DLD1 (cell line): Measurements from ENCODE around the gene PI4K2B.
"Not testable (repeated sequence)": the region's sequence is repeated elsewhere in the genome, so short reads cannot be mapped to it uniquely, and the experiment has no call there.

Source experiments
- in situ Hi-C: cut with HindIII; loops from 2 replicates; pipeline ENCODE4 v1.10.0; 2017; ENCODE audit warnings: low sequenced_read_pairs

PI4K2B gene

DNA sequence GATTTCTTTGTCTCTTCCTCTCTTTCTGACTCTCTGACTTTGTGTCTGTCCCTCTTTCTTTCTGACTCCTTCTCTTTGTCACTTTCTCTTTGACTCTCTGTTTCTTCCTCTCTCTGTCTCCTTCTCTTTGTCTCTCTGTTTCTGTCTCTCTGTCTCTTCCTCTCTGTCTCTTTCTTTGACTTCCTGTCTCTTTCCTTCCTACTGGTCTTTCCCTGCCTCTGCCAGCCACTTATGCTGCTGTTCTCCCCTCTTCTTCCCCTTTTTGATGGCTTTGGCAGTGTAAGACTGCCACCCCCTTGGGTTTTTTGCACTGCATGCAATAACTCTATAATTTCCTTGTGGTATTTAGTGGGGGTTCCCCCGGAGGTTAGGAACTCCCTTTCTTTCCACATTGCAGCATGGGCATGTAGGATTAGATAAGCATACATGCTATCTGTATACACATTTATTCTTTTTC lies 6.9 kb downstream of the PI4K2B start:
- in situ Hi-C loops: not testable (repeated sequence)

DNA sequence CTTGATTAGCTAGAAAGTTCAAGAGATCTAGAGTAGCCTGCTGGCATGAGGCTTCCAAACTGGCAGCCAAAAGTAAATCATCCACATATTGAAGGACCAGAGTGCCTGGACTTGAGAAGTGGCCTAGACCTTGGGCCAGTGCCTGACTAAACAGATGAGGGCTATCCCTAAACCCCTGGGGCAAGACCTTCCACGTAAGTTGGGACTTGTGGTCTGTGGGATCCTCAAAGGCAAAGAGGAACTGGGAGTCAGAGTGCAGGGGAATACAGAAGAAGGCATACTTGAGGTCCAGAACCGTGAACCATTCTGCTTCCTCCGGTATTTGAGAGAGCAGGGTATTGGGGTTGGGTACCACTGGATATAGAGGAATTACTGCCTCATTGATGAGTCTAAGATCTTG lies 8.4 kb downstream of the PI4K2B start:
- in situ Hi-C loops: not testable (repeated sequence)

DNA sequence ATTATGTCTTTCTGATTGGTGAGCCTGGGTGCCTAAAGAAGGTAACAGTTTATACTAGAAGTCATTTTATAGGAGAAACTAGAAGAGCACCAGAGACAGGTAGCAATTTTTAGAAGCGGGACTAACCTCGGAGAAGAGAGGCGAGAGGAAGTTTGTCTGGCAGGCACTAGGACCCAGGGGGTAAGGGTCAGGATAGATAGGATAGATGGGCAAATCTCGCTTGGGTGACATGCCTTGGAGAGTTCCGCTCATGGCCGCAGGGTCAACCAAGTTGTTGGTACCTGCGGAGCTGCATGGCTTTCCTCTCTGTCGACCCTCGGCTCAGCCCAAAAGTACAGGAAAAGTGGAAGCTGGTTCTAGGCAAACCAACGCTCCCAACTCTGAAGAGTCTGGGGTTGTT lies 11.3 kb downstream of the PI4K2B start:
- in situ Hi-C loops: no loop called here

DNA sequence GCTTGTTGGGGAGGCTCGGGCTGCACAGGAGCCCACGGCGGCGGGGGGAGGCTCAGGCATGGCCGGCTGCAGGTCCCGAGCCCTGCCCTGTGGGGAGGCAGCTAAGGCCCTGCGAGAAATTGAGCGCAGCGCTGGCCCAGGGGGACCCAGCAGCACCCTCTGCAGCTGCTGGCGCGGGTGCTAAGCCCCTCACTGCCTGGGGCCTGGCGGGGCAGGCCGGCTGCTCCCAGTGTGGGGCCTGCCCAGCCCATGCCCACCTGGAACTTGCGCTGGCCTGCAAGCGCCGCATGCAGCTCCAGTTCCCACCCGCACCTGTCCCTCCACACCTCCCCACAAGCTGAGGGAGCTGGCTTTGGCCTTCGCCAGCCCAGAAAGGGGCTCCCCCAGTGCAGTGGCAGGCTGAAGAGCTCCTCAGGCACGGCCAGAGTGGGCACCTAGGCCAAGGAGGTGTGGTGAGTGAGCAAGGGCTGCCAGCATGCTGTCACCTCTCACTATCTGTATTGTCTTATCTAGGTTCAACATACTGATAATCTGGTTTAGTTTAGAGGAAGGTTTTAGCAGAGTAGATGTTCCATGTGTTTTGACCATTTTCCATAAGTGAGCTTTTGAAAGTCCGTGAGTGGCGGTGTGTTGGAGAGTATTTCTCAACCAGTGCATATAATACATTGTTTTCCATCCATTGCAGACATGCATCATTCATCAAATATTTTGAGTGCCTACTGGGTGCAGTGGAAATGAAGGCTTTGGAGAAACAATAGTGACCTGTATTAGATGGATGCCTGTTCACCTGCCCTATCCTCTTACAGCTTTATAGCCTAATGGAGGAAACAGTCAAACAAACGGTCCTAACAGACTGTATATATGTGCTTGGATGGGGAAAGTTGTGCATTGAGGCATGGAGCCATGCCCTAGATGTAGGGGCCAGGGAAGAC lies 13.1 kb downstream of the PI4K2B start:
- in situ Hi-C loops: no loop called here

DNA sequence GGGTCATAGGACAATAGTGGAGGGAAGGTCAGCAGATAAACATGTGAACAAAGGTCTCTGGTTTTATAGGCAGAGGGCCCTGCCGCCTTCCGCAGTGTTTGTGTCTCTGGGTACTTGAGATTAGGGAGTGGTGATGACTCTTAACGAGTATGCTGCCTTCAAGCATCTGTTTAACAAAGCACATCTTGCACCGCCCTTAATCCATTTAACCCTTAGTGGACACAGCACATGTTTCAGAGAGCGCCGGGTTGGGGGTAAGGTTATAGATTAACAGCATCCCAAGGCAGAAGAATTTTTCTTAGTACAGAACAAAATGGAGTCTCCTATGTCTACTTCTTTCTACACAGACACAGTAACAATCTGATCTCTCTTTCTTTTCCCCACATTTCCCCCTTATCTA lies 15.0 kb downstream of the PI4K2B start:
- in situ Hi-C loops: not testable (repeated sequence)

DNA sequence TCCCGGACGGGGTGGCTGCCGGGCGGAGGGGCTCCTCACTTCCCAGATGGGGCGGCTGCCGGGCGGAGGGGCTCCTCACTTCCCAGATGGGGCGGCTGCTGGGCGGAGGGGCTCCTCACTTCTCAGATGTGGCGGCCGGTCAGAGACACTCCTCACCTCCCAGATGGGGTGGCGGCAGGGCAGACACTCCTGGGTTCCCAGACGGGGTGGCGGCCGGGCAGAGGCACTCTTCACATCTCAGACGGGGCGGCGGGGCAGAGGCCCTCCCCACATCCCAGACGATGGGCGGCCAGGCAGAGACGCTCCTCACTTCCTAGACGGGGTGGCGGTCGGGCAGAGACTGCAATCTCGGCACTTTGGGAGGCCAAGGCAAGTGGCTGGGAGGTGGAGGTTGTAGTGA lies 15.7 kb downstream of the PI4K2B start:
- in situ Hi-C loops: not testable (repeated sequence)

DNA sequence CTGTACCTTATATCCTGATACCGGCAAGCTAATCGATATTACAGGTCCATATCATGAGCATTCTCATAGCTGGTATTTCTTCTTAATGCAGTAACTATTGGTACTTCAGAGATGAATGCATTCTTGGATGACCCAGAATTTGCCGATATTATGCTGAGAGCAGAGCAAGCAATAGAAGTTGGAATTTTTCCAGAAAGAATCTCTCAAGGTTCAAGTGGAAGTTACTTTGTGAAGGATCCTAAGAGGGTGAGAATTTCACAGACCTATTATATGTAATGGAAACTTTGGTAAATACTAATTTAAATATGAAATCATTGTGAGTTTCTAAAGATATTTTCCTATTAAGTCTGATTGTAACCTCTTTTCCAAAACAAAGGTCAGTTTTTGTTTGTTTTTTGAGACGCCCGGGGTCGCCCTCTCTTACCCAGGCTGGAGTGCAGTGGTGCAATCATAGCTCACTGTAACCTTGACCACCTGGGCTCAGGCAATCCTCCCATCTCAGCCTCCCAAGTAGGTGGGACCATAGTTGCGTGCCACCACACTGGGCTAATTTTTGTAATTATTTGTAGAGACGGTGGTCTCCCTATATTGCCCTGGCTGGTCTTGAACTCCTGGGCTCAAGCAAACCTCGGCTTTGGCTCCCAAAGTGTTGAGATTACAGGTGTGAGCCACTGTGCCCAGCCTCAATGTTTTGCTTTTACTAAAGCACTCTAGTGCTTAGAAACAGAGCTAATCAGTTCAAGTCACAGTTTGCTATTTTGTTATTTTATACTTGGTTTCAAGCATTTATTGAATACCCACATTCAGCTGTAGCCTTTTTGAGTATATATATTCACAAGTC lies 18.6 kb downstream of the PI4K2B start:
- in situ Hi-C loops: no loop called here

DNA sequence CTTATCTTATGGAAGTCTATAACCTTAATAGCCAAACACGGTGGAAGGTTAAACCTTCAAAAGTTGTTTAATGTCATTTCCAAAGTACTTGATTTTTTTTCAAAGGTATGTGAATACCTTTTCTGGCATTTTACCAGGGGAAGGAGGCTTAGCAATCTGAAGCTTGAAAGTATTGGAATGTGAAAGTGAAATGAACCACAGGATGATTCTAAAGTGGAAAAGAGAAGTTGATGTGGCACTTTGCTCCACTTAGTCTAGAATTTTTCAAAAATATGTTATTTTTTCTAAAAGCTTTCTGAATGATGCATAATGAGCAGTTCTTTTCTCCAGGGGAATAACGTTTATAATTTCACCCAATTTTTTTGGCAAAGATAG lies 19.2 kb downstream of the PI4K2B start:
- in situ Hi-C loops: no loop called here

DNA sequence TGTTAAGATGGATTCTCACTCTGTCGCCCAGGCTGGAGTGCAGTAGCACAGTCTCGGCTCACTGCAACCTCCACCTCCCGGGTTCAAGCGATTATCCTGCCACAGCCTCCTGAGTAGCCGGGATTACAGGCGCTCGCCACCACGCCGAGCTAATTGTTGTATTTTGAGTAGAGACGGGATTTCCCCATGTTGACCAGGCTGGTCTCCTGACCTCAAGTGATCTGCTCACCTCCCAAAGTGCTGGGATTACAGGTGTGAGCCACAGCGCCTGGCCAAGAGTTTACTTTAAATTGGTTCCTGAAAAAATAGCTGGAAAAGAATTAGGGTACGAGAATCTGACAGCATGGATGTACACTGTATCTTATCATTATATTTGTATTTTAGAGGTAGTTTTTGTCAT lies 20.0 kb downstream of the PI4K2B start:
- in situ Hi-C loops: not testable (repeated sequence)

DNA sequence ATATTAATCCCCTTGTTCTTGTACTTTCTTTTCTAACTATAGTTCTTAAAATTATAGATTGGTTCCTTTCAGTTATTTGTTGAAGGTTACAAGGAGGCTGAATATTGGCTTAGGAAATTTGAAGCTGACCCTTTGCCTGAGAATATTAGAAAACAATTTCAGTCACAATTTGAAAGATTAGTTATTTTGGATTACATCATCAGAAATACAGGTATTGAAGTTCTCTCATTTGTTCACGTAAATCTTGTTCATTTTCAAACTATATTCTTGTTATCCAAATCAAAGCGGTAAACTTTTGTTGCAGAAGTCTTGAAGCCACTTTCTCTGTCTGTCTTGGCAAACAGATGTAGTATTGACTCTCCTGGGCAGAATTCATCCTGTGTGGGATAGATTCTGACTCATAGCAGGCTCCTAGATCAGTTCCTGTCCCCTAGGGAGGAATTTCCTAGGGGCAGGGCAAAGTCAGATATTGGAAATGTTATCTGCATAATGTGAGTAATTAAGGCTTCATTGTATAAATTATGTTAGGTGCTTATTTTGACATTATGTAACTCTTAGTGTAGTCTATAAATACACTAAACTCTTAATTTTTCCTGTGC lies 25.2 kb downstream of the PI4K2B start:
- in situ Hi-C loops: no loop called here

DNA sequence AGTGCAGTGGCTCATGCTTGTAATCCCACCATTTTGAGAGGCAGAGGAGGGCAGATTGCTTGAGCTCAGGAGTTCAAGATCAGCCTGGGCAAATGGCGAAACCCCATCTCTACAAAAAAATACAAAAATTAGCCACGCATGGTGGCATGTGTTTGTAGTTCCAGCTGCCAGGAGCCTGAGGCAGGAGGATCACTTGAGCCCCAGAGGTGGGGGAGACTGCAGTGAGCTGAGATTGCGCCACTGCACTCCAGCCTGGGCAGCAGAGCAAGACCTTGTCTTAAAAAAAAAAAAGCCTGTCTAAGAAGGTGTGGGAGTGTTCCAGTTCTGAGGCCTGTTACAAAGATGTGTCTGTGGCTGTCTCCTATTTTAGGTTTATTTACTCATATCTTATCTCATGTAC lies 38.0 kb downstream of the PI4K2B start:
- in situ Hi-C loops: no loop called here

DNA sequence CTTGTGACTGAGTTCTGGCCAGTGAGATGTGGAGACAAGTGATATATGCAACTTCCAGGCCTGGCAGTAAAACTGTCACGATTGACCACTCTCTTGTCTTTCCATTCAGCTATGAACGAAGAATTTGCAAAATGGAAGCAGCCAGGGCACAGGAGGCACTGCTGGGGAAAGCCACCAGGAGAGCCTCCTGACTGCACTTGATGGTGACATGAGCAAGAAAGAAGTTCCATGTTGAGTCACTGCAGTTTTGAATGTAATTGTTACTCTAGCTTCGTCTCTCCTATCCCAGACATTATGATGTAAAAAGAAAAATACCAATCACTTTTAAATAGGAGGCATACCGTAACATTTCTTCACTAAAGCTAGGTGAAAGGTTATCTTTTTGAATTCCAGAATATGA lies 46.4 kb downstream of the PI4K2B start:
- in situ Hi-C loops: no loop called here

DNA sequence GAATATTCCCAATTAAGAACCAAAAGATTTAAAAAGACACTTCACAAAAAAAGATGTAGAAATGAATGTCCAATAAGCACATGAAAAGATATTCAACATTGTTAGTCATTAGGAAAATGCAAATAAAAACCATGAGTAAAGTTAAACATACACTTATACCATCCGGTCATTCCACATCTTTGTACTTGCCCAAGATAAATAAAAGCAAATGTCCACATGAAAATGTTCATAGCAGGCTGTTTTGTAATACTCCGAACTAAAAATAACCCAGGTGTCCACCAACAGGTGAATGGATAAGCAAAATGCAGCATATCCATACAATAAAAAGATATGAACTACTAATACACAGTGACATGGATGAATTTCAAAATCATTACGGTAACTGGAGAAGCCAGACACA lies 50.1 kb downstream of the PI4K2B start:
- in situ Hi-C loops: no loop called here

DNA sequence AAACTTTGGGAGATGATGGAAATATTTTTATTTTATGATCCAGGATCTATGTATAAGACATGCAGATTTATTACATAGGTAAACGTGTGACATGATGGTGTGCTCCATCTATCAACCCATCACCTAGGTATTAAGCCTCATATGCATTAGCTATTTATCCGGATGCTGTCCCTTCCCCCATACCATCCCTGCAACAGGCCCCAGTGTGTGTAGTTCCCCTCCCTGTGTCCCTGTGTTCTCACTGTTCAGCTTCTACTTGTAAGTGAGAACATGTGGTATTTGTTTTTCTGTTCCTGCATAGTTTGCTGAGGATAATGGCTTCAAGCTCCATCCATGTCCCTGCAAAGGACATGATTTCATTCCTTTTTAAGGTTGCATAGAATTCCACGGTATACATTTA lies 50.6 kb downstream of the PI4K2B start:
- in situ Hi-C loops: no loop called here

DNA sequence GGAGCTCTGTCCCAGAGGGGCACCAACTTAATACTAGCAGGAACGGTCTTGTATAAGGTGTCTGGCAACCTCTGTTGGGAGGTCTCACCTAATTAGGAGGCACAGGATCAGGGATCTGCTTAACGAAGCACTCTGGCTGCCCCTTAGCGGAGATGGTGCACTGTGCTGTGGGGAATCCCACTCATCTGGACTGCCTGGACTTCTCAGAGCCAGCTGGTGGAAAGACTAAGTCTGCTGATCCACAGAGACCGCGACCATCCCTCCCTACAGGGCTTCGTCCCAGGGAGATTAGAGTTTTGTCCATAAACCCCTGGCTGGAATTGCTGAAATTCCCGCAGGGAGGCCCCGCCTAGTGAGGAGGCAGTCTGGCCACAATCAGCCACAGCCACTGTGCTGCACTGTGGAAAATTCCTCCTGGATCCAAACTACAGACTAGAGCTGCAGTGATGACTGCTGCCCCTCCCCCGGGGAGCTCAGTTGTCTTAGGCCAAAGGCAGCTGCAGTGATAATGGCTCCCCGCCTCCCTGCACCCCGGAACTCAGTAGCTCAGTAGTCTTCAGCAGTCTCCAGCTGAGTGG lies 56.7 kb downstream of the PI4K2B start:
- in situ Hi-C loops: no loop called here

DNA sequence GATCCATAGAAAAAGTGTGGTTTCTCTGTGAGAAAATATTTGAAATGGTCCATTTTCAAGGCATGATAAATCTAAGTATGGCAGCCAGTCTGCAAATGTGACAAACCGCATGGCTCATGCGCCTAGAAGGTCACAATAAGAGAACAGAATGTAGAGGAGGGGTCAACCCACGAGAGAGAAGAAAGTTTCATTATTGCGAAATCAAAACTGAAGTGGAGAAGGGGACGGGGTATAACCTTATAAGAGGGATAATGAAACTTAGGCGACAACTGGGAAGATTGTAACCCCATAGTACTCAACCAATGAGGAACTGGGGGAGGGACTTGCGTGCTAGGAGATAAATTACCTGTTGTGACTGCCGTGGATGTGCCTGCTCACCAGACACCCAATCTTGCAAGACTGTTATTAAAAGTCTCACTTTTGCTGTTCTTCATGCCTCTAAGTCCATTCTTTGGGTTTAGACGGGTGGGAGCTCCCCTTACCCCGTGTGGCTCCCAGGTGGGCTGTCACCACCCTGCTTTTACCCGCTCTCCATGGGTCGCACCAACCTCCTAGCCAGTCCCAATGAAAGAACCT lies 57.4 kb downstream of the PI4K2B start:
- in situ Hi-C loops: no loop called here

DNA sequence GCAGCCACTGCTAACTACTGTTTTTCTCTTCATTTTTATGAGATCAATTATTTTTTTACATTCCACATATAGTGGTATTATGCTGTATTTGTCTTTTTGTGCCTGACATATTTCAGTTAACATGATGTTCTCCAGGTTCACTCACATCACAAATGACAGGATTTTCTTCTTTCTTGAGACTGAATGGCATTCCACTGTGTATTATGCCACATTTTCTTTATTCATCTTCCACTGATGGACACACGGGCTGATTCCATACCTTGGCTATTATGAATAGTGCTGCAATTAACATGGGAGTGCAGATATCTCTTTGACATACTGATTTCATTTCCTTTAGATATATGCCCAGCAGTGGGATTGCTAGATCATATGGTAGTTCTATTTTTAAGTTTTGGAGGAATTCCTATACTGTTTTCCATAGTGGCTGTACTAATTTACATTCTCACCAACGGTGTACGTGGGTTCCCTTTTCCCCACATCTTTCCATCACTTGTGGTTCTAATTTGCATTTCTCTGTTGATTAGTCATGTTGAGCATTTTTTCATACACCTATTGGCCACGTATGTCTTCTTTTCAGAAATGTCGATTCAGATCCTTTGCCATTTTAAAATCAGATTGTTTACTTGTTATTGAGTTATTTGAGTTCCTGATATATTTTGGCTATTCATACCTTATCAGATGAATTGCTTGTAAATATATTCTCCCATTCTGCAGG lies 63.9 kb downstream of the PI4K2B start:
- in situ Hi-C loops: no loop called here

DNA sequence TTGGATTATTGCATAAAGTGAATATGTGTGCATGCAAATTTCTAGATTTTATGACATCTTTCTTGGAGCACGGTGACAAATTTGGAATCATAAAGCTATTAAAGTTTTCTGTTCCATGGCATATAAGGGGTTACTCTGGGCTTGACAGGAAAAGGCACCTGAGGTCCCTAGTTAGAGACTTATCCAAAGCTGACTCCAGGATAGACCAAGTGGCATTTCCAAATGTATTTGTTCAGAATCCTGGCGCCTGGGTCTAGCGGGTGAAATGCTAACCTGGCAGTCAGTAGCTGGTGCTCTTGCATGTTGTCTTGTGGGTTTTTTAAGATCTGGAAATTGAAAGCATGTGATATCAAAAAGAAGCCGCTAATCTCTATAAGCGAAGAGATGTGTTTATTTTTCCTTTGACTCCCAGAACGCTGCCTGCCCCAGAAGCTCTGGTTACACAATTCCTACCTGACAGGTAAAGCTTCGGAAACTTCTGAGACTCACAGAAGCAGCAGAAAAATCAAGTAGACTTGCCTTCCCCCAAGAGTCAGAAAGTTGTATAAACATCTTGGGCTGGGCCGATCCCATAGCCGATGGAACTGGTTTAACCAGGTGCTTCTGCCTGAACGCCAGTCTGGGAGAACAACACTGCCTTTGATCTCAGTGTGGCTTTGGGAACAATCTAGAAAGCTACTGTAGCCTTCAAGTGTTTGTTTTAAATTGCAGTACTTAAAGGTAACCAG lies 65.8 kb downstream of the PI4K2B start:
- in situ Hi-C loops: no loop called here

DNA sequence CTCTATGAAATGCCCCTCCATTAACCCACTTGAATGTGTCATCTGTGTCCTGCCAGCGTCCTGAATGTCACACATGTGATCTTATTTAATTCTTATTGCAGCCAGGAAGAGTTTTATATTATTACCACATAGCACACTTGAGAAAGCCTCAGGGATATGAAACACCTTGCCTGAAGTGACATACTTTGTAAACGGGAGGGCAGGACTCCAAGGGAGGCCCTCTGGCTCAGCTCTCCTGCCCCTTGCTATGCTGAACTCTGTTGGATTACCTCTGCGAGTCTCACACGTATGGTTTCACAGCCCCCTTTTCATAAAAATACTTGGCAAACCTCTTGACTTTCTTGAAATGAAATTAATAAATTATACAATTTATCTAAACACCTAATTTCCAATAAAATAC lies 67.6 kb downstream of the PI4K2B start:
- in situ Hi-C loops: no loop called here

DNA sequence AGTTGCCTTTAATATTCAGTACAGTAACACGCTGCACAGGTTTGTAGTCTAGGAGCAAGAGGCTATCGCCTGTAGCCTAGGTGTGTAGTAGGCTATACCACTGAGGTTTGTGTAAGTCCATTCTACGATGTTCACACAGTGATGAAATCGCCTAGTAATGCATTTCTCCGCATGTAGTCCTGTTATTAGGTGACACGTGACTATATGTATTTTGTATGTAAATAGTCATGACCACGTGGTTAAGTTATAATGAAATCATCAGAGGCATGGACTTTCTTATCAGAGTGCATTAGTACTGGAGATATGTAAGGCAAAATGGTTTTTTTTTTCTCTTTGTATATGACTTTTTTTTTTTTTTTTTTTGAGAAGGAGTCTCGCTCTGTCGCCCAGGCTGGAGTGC lies 68.8 kb downstream of the PI4K2B start:
- in situ Hi-C loops: no loop called here
